HL-60 (cell line): Measurements from ENCODE around the gene FTH1.

ENCODE experiments used
- DNase-seq, 2 experiments: peaks; one replicate each; pipeline ENCODE4 v3.0.0-alpha.2; 2010 to 2020; ENCODE audit warnings: low read depth in 1 of 2, low spot score in 1 of 2
- H3K27ac ChIP-seq: fragments of 250-450 bp; sonication (Bioruptor Pico); replicated peaks from 2 replicates; pipeline ENCODE4 v1.5.1; 2020; ENCODE audit warnings: mild to moderate bottlenecking, moderate library complexity
- H3K27me3 ChIP-seq: fragments of 250-450 bp; sonication (Bioruptor Pico); 2 replicates; pipeline ENCODE4 v1.5.1; 2021; ENCODE audit warnings: mild to moderate bottlenecking, moderate library complexity; ENCODE audit not compliant: insufficient read depth, poor library complexity, severe bottlenecking
- H3K4me3 ChIP-seq: replicated peaks from 2 replicates; pipeline ENCODE4 v1.5.1; 2011; ENCODE audit warnings: mild to moderate bottlenecking, control low read depth, low read length; ENCODE audit not compliant: insufficient read depth
- GABPA ChIP-seq: IDR thresholded peaks from 2 replicates; pipeline ENCODE4 v1.6.1; 2012; ENCODE audit warnings: low read depth
- POLR2AphosphoS5 ChIP-seq: IDR thresholded peaks from 2 replicates; pipeline ENCODE4 v1.6.1; 2012; ENCODE audit warnings: low read depth
- REST ChIP-seq: IDR thresholded peaks from 2 replicates; pipeline ENCODE4 v1.6.1; 2012; ENCODE audit warnings: low read depth; ENCODE audit not compliant: insufficient replicate concordance
- SPI1 ChIP-seq: IDR thresholded peaks from 2 replicates; pipeline ENCODE4 v1.6.1; 2012; ENCODE audit warnings: low read depth, mild to moderate bottlenecking, borderline replicate concordance
- TF ChIP-seq, protein P1 (sequence below): IDR thresholded peaks from one replicate; pipeline ENCODE4 v1.5.1; 2011; ENCODE audit warnings: low read length, control low read depth, inconsistent platforms; ENCODE audit not compliant: insufficient read depth

FTH1 gene

GRCh38 chr11:61957021-61957770, 10.2 kb downstream of the FTH1 start:
- Histone ChIP-seq H3K27me3 (no peaks in the 10 kb centered on the region), H3K4me3 (no peak overlapping the region), H3K27ac (no peak overlapping the region)
- TF ChIP-seq SPI1 (no peak), GABPA (no peak), REST (no peak), POLR2AphosphoS5 (no peak)
- TF ChIP-seq, protein P1, sequence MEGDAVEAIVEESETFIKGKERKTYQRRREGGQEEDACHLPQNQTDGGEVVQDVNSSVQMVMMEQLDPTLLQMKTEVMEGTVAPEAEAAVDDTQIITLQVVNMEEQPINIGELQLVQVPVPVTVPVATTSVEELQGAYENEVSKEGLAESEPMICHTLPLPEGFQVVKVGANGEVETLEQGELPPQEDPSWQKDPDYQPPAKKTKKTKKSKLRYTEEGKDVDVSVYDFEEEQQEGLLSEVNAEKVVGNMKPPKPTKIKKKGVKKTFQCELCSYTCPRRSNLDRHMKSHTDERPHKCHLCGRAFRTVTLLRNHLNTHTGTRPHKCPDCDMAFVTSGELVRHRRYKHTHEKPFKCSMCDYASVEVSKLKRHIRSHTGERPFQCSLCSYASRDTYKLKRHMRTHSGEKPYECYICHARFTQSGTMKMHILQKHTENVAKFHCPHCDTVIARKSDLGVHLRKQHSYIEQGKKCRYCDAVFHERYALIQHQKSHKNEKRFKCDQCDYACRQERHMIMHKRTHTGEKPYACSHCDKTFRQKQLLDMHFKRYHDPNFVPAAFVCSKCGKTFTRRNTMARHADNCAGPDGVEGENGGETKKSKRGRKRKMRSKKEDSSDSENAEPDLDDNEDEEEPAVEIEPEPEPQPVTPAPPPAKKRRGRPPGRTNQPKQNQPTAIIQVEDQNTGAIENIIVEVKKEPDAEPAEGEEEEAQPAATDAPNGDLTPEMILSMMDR = no peak
- DNase-seq = no peak

DNA sequence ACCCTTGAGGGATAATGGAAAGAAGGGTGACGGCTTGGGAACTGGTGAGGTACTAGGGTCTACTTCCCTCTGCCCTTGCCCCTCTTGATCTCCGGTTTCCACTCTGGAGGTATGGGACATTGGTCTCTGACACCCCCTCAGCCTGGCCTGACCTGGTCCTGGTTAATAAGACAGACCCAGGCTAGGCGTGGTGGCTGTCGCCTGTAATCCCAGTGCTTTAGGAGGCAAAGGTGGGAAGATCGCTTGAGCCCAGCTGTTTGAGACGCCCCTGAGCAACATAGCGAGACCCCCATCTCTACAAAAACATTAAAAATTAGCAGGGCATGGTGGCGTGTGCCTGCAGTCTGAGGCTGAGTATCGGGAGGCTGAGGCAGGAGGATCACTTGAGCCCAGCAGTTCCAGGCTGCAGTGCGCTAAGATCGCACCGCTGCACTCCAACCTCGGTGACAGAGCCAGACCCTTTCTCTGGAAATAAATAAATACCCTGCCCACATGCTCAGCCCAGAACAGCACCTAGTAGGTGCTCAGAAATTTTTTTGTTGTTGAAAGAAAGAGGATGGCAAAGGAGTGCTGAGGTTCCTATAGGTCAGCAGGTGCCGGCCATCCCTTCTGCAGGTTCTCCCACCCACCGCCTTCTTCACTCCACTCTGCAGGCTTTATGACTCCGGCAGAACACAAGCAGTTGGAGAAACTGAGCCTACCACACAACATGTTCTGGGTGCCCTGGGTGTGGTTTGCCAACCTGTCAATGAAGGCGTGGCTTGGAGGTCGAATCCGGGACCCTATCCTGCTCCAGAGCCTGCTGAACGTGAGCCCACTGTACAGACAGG, 11.0 kb downstream of the FTH1 start:
- DNase-seq = no peak
- H3K4me3 ChIP-seq = no peak overlapping the region

More for the DNA sequence above, 11.0 kb downstream of the FTH1 start:
- Histone ChIP-seq H3K27me3 (no peaks in the 10 kb centered on the region), H3K27ac (no peak overlapping the region)
- TF ChIP-seq REST (no peak), GABPA (no peak), POLR2AphosphoS5 (no peak), SPI1 (no peak)
- TF ChIP-seq, protein P1 = no peak
